Activated CD4-positive, alpha-beta T cell treated with anti-CD3 and anti-CD28 coated beads for 48 hours (primary cell): ENCODE results near the gene OR7C1.
A peak's percentile ranks its signal among the peaks of the same experiment; 100 is the strongest.
"Not testable (repeated sequence)": the region's sequence is repeated elsewhere in the genome, so short reads cannot be mapped to it uniquely, and the experiment has no call there.

Source experiments
- DNase-seq: peaks from one replicate; pipeline ENCODE4 v3.0.0-alpha.2; 2020

OR7C1 gene

DNA sequence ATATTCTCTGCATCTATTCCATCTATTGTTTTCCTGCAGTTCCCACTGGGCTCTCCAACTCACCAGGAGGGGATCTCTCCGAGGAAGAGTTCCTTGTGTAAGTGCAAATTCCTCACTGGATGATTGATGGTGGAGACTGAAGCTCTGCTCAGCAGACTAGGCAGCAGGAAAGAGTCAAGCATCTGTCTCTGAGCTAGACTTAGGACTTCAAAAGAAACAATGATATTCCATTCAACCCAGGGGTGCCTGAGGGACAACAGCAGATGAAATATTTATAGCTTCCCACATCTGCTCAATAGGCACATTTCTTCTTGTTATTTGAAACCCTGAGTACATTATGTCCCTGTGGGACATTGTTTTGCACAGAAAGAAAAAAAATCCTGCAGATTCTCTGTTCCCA is at the start of gene OR7C1, which contains the start of gene OR7A5:
OR7C1 (minus strand) TSS at position 175 of the 400 bp plus-strand sequence. CDS start 35,049 bp downstream, outside the sequence.
OR7A5 (minus strand) TSS at position 175 of the 400 bp plus-strand sequence. CDS start 6,944 bp downstream, outside the sequence.
- DNase-seq: no peak

DNA sequence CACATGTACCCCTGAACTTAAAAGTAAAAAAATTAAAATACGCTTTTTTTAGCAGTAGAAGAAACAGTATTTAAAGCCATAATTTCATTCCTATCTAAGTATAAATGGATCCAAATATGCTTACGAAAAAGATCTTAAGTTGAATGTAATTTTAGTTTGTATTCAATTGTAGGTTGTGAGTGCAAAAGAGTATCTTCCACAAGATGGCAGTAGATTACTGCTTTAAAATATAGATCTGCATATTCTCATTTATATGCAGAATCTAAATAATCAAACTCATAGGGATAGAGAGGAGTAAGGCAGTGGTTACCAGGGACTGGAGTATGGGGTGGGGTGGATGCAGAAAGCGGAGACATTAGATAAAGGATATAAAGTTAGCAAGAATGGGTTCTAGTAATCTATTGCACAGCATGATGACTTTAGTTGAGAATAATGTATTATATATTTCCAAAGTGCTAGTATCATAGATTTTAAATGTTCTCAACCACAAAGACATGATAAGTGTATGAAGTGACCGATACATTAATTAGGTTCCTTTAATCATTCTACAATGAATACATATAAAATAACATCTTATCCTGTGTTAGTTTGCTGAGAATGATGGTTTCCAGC is 36.7 kb upstream of the OR7C1 start:
- DNase-seq: no peak

DNA sequence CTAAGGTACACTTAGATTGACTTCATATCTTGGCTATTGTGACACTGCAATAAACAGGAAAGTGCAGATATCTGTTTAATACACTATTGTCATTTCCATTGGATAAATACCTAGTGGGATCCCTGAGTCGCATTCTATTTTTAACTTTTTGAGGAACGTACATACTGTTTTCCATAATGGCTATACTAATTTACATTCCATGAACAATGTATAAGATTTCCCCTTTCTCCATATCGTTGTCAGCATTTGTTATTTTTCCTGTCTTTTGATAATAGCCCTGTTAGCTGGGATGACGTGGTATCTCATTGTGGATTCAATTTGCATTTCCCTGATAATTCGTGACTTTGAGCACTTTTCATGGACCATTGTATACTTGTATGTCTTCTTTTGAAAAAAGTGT is 33.5 kb upstream of the OR7C1 start:
- no peak for DNase-seq

DNA sequence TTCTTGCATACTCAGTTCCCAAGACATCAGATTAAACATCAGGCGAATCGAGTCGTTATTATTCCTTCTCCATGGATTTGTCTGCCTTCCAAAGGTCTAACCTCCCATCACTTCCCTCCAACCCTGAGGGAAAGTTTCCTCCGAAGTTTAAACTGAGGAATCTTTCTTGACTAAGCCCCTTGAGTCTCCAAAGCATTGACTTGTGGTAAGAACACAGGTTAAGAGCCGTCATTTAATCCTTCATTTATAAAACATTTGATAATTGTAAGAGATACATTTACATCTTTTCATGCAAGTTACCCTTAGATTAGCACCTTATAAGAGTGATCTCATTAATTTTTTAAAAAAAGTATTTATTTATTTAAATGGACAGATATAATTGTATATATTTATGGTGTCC is 13.8 kb upstream of the OR7C1 start, which contains the start of gene OR7A10:
OR7A10 (minus strand) TSS at position 101 of the 400 bp plus-strand sequence. CDS start 7,045 bp downstream, outside the sequence.
- DNase-seq: no peak

DNA sequence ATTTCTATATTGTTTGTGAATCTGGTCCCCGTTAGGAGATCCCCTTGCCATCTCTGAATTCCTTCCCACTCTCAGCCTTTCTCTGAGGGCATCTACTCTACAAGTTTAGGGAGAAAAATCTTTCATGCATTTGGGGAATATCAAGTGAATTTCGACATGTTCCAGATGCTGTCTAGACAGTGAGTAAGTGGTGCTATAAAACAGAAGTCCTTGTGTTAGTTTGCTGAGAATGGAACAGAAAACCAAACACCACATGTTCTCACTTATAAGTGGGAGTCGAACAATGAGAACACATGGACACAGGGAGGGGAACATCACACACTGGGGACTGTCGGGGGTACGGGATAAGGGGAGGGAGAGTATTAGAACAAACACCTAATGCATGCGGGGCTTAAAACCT is 8.6 kb upstream of the OR7C1 start:
- DNase-seq: no peak

DNA sequence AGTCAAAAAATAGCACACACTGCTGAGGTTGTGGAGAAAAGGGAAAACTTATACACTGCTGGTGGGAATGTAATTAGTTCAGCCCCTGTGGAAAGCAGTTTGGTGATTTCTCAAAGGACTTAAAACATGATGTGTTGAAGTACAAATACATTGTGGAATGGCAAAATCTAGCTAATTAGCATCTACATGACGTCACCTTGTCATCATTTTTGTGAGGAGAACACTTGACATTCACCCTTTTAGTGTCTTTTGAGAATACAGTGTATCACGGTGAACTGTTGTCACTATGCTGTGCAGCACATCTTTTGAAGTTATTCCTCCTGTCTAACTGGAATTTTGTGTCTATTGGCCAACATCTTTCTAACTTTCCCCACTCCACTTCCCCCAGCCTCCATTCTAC is 8.2 kb upstream of the OR7C1 start:
- DNase-seq: no peak

DNA sequence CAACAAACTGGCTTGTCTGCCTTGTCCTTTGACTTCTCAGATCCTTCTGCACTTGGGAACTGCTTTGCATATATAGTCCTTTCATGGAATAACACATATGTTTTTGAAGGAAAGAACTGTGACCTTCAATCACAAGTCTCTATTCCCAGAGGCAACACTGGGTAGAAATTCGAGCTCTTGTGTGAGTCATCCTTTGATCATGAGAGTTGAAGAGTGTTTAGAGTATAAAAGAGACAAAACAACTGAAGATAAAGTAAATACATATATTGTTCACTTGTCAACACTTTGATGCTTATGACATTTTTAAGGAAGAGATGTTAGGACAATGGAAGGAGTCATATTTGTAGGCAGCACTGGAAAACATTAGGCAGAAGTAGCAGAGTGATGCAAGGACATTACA is 5.2 kb upstream of the OR7C1 start:
- no peak for DNase-seq

DNA sequence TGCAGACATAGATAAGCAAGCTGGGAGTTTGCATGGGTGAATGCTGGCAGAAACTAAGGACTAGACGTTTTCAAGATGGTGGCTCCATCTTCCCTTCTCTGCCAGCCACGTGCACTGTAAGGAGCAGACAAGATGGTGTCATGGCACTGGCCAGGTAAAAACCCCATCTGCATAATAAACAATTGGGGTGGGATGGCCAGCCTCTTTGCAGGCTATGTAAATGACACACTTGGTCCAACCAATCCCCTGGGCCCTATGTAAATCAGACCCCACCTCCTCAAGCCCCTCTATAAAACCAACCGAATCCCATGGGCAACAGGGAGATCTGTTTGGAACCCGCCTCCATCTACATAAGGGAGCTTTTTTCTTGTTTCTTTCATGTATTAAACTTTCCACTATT is 2.4 kb upstream of the OR7C1 start:
- DNase-seq: no peak

DNA sequence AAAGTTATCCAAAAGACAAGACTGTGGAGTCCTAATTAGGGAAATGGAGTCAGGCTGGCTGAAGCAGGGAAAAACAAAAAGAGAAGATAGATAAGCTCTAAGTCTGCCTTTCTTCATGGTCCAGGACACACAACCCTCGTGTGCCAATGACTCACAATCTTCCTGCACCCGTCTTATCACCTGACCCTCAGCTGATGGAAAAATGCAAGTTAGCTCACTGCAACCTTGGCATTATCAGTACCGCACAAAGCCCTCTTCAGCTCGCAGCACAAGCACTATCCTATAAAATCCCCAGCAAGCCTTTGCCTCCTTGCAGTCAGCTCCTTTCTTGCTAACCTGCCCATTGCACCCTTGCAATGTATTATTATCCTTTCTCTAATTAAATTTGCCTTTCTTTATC is 4.3 kb downstream of the OR7C1 start:
- no peak for DNase-seq

DNA sequence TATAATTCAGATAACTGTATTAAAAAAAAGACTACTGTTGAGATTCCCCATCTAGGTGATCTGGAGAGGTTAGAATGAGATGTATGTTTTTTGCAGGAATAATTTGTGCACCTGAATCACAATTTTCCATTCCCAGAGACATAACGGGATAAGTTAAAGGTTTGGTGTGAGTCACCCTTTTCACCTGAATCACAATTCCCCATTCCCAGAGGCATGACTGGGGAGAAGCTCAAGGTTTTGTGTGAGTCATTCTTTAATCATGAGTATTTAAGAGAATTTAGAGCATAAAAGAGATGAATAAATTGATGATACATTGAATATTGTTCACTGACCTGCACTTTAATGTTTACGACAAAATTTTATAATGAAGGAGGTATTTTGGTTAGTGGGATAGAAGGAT is 9.0 kb downstream of the OR7C1 start:
- DNase-seq: no peak

DNA sequence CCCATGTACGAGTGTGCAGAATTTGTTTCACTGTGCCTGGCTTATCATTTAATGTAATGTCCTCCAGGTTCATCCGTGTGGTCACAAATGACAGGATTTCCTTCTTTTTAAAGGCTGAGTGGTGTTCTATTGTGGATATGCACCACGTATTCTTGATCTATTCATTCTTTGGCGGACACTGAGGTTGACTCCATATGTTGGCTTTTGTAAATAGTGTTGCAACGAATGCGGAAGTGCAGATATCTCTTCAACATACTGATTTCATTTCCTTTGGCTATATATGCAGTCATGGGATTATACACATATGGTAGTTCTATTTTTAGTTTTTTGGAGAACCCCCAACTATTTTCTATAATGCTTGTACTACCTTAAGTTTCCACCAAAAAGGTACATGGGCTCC is 13.0 kb downstream of the OR7C1 start:
- no peak for DNase-seq

DNA sequence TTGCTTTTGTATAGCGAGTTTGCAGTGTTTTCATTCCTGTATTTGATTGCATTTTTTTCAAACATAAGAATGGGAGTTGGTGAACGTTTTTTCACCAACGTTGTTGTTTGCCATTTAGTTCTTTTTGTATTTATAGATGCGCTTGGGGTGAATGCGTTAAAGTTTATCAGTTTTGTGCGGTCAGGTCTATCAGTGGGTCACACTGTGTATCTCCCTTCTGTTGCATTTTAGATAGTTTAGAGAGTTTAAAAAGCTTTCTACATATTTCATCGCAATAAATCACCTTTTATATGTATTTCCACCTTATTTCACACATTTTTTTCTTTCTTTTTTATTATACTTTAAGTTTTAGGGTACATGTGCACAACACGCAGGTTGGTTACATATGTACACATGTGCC is 16.4 kb downstream of the OR7C1 start:
- no peak for DNase-seq

DNA sequence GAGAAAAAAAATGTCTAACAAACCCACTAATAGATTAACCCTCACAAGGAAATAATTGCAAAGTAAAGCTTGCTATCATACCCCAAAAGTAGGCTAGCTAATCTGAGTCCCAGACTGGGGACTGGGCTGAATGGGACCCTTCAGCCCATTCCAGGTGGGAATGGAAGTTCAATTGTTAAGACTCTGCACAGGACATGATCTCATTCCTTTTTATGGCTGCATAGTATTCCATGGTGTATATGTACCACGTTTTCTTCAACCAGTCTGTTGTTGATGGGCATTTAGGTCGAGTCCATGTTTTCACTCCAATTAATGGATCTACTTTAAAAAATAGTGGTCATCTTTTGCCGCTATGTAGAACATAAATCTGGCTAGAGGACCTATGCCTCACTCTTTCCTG is 17.9 kb downstream of the OR7C1 start:
- no peak for DNase-seq

DNA sequence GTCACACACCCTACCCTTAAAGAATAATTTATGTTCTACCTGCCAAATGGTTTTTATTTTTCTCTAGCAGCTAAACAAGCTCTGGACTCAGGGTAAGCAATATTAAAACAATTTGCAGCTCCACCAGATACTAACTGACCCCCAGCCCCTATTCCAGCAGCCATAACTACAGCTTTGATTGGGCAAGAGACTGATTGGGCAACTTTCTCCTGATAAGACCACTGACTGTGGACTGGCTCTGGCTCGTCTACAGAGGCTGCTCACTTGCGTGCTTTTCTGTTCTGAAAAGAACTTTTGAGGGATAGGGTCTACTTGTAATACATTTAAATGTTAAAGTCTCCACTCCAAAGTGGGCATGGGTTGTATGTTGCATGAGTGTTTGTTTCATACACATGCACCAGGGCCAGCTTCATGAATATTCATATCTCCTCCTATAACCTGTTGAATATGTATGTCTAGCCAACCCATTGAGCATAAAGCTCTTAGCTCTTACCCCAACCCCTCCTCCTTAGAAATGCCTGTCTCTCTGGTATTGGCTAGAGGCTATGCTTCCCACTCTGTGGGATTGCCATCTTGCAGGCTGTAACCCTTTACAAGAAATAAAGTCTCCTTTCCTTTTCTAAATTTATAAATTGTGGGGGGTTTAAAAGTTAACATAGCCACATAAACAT is 19.9 kb downstream of the OR7C1 start:
- DNase-seq: no peak

DNA sequence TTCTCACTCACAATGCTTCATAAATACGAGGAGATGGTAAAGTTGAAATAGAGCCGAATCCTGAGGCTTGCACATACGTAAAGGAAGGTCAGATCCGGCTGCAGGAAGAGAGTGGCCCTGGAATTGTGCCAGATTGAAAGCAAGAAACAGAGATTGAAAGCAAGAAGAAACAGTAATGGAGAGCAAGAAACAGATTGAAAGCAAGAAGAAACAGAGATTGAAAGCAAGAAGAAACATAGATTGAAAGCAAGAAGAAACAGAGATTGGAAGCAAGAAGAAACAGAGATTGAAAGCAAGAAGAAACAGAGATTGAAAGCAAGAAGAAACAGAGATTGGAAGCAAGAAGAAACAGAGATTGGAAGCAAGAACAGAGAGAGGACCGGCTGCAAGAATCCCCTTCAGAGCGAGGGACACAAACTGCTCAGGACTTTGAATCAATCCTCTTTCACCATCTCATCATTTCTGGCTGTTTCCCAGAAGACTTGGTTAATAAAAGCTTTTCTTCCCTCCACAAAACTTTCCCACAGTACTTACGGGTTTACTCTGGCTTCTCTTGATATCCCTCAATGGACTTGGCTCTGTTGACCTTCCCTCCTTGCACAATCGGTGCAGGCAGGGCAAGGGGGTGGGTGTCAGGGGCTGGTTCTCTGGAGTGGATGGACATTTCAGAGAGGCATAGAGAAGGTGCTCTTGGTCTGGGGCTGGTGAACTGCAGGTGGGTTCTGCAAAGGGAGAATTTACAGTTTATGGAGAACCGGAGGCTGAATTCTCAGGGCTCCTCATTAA is 25.5 kb downstream of the OR7C1 start:
- no peak for DNase-seq

DNA sequence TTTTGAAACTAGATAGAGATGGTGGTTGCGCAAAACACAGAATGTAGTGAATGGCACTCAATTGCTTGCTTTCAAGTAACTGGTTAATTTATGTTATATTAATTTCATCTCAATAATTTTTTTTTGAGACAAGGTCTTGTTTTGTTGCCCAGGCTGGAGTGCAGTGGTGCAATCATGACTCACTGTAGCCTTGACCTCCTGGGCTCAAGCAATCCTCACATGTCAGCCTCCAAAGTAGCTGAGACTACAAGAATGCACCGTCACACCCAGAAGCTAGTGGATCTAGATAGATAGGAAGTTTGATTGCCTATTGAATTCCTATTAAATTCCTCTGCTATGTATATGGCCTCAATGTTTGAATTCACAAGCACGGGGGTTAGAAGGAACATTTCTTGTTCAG is 30.2 kb downstream of the OR7C1 start:
- DNase-seq: no peak

DNA sequence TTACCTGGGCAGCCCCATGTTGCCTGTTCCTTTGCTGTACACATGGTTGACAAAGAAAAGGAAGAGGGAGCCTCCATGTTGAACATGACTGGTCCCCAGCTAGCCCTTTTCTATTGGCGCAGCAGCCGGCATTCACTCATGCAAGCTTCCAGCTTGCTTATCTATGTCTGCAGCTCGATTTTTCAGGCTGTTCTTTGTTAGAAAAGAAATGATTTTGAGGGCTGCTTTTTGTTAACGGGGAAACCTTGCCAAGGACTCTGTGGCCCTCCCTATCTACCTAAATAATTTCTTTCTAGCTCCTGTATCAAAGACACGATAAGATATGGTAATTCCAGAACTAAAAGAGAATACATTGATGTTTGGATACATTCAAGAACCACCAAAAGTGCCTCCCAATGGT is 36.2 kb downstream of the OR7C1 start:
- no peak for DNase-seq

DNA sequence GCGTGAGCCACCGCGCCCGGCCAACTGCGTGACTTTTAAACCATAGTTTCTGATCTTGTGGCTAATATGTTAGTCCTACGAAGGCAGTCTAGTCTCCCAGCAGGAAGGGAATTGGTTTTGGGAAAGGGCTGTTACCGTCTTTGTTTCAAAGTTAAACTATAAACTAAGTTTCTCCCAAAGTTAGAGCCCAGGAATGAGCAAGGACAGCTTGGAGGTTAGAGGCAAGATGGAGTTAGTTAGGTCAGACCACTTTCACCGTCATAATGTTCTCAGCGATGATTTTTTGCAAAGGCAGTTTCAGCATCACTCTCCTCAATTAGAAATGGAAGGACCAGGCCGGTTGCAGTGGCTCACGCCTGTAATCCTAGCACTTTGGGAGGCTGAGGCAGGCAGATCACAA is 39.0 kb downstream of the OR7C1 start:
- no peak for DNase-seq

DNA sequence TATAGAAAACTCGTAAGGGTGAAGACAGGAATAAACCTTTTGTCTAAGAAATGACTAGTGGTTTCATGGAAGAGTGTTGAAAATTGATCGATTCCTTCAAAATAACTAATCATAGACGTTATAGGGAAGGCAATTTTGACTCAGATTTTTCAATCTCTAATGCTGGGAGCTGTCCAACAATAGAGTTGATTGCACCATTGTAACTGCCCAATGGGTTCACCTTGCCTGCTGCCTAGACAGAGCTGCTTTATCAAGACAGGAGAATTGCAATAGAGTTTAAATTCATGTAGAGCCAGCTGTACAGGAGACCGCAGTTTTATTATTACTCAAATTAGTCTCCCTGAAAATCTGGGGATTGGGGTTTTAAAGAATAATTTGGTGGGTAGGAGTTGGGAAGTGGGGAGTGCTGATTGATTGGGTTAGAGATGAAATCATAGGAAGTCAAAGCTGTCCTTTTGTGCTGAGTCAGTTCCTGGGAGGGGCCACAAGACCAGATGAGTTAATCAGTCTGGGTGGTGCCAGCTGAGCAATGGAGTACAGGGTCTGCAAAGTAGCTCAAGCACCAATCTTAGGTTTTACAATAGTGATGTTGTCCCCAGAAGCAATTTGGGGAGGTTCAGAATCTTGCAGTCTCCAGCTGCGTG is 39.8 kb downstream of the OR7C1 start:
- no peak for DNase-seq

DNA sequence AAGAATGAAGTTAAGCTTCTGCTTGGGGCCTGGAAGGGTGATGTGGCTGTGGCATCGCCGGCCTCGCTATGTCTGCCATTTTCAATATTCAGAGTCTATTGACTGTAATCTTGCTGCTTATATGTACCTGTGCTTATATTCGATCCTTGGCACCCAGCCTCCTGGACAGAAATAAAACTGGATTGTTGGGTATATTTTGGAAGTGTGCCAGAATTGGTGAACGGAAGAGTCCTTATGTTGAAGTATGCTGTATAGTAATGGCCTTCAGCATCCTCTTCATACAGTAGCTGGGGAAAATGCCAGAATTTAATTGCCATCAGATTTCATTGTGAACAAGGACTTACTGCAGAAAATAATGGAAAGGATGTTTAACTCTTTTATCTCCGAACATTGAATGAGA is 42.7 kb downstream of the OR7C1 start:
- not testable (repeated sequence) for DNase-seq

DNA sequence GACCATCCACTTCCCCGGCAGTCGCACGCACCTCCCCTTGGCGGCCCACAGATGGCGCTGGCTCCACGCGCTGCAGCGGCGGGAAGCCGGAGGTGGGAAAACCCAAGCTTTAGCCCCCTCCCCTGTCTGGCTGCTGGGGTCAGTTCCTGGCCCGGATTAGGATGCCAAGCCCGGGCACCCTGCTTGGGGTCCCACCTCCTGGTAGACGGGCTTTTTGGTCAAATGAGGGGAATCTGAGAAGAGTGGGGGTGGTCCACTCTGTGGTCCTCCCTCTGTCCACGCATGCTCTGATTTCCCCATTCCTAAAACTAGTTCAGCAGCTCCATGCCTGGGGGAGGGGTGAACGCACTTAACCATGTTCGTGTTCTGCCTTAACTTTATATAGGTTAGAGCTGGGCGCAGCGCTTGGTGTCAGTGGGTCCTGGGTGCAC is 48.5 kb downstream of the OR7C1 start:
- DNase-seq: peak; percentile 49

DNA sequence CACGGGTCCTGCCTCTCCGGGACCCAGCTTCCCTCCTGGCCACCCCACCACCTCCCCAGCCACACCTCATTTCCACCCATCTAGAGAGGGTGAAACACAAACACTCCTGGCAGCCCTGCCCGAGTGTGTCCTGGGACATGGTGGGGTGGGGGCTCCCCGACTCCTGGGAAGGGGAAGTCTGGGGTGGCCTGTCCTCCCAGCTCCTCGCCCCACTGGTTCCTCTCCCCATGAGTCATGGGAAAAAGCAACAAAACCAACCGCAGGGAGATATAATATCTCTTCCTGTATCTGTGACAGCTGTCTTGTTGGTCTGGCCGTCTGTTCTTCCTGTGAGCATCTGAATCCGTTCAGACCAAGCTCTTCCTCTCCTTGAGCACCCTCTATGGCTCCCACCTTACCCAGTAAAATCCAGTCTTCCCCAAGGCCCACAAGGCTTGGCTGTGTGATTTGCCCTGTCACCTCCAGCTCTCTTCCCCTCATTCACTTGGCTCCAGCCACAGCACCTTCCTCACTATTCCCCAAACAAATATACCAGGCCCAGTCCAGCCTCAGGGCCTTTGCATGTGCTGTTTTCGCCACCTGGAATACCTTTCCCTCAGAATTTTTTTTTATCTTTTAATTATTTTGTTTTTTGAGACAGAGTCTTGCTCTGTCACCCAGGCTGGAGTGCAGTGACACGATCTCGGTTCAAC is 49.7 kb downstream of the OR7C1 start:
- peak; percentile 5 for DNase-seq

DNA sequence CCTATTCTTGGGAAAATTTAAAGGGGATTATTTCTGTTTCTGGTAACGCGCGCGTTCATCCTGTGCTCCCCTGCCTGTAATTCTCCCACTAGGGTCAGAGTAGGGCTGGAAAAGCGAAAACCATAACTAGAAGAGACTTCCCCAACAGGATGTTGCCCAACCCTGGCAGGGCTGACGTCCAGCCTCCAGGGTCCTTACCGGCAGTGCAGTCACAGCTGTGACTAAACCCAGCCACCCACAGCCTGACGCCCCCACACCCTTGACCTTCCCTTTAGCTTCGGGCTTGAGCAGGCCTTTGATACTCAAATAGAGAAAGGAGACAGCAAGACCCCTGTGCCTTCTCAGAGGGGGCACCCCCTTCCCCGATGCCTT is 50.3 kb downstream of the OR7C1 start:
- DNase-seq: peak; percentile 42
